ENCODE data around the gene CIDEA. TPM values are rescaled to one million over a fixed set of nuclear protein-coding genes. Genes with fewer than 3 reads are reported as not detected.

Gene CIDEA
- total and polyA plus RNA-seq, 2 donors (not counting 1 experiment from before 2014, with no cell fraction given) = 0.12 to 1.7 TPM

- Histone ChIP-seq H2AFZ (ENCODE audit: low read length) (peak overlapping the region; percentile 66), H3K9me3 (ENCODE audit: control insufficient read depth, insufficient read depth, low read depth, low read length) (no peaks in the 10 kb centered on the region), H3K4me2 (ENCODE audit: extremely low read depth, insufficient read depth, low read length) (peak overlapping the region; percentile 66), H3K4me3 (replicated peaks in 1 of 4; ENCODE audit: control extremely low read depth in 1 of 4, insufficient read depth in 1 of 4, low read depth in 3 of 4, low read length in 4 of 4) (peak overlapping the region; percentile 53 to 68 (median 60)), H3K27ac (ENCODE audit: insufficient read depth, low read length) (peak overlapping the region; percentile 57), H3K36me3 (ENCODE audit: control insufficient read depth, insufficient read depth, low read length) (no peaks in the 10 kb centered on the region), H3K4me1 (ENCODE audit: control insufficient read depth, extremely low read depth, insufficient read depth, low read length) (no peaks in the 10 kb centered on the region), H3K27me3 (ENCODE audit: control insufficient read depth, insufficient read depth, low read length) (no peaks in the 10 kb centered on the region), H3K79me2 (ENCODE audit: control insufficient read depth, insufficient read depth, low read length) (no peaks in the 10 kb centered on the region), H4K20me1 (ENCODE audit: control insufficient read depth, extremely low read depth, insufficient read depth, low read length) (no peaks in the 10 kb centered on the region), H3K9ac (ENCODE audit: insufficient read depth, low read length) (peak overlapping the region; percentile 72)
- peak; percentile 73 to 81 for DNase-seq (ENCODE audit: low read depth in 2 of 2)
- TF ChIP-seq EZH2 (IDR thresholded peaks at IDR 0.05; ENCODE audit: low read length, missing control alignments) (no peak), CTCF (conservative IDR thresholded peaks at IDR 0.05 in 1 of 2, IDR thresholded peaks at IDR 0.05 in 1 of 2; ENCODE audit: low read depth in 1 of 2, low read length in 2 of 2) (peak; percentile 59 to 69)
These were observed 17.4 kb downstream of the CIDEA start for GRCh38 chr18:12271376-12272235.

DNA sequence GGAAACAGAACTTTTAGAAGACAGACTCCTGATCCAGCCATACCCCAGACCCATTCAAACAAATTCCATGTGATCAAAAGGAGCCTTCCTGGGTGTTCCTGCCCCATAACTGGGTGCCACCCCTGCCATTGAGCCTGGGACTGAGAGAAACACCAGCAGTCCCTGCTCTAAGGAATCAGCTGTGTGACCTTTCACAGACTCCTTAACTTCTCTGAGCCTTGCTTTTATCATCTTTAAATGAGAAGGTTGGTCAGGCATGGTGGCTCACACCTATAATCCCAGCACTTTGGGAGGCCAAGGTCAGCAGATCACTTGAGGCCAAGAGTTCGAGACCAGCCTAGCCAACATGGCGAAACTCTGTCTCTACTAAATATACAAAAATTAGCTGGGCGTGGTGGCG is 20.6 kb downstream of the CIDEA start:
- Histone ChIP-seq H3K9ac (ENCODE audit: insufficient read depth, low read length) (no peak overlapping the region), H3K9me3 (ENCODE audit: control insufficient read depth, insufficient read depth, low read depth, low read length) (no peaks in the 10 kb centered on the region), H3K4me2 (ENCODE audit: extremely low read depth, insufficient read depth, low read length) (no peak overlapping the region), H3K4me1 (ENCODE audit: control insufficient read depth, extremely low read depth, insufficient read depth, low read length) (peaks cover 14% of the 10 kb centered on the region), H3K27me3 (ENCODE audit: control insufficient read depth, insufficient read depth, low read length) (no peaks in the 10 kb centered on the region), H3K79me2 (ENCODE audit: control insufficient read depth, insufficient read depth, low read length) (no peaks in the 10 kb centered on the region), H4K20me1 (ENCODE audit: control insufficient read depth, extremely low read depth, insufficient read depth, low read length) (no peaks in the 10 kb centered on the region), H3K27ac (ENCODE audit: insufficient read depth, low read length) (no peak overlapping the region), H2AFZ (ENCODE audit: low read length) (no peak overlapping the region), H3K36me3 (ENCODE audit: control insufficient read depth, insufficient read depth, low read length) (no peaks in the 10 kb centered on the region), H3K4me3 (replicated peaks in 1 of 4; ENCODE audit: control extremely low read depth in 1 of 4, insufficient read depth in 1 of 4, low read depth in 3 of 4, low read length in 4 of 4) (no peak overlapping the region)
- TF ChIP-seq EZH2 (IDR thresholded peaks at IDR 0.05; ENCODE audit: low read length, missing control alignments) (no peak), CTCF (conservative IDR thresholded peaks at IDR 0.05 in 1 of 2, IDR thresholded peaks at IDR 0.05 in 1 of 2; ENCODE audit: low read depth in 1 of 2, low read length in 2 of 2) (no peak)
- no peak for DNase-seq (ENCODE audit: low read depth in 2 of 2)

DNA sequence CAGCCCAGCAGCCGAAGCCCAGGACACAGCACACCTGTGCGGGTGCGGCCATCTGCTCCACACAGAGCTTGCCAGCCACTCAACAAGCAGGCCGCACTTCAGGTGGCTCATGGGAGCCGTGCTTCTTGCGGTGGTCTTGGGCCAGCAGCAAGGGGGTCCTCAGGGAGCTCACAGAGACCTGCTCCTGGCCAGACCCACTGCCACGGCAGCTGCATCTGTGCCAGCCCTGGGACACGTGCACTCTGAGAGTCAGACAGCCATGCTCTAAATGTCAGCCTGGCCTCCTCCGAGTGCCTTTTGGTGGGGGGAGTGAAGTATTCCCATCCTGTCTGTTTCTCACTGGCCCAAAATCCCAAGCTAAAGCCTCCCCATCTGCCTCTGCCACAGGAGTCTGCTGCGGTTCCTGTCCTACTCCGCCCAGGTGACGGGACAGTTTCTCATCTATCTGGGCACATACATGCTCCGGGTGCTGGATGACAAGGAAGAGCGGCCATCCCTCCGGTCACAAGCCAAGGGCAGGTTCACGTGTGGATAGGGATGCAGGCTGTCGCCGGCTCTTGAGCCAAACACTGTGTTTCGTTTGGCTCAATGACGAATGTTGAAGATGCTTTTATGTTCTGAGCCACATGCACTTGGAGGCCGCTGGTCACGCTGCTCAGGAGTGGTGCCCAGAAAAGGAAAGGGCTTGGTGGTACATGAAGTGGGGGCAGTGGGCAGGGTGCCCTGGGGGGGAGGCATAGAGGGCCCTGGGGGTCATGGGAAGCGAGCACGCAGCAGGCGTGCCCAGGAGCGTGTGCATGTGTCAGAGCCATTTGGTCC is 22.8 kb downstream of the CIDEA start:
- Histone ChIP-seq H3K9me3 (ENCODE audit: control insufficient read depth, insufficient read depth, low read depth, low read length) (no peaks in the 10 kb centered on the region), H4K20me1 (ENCODE audit: control insufficient read depth, extremely low read depth, insufficient read depth, low read length) (no peaks in the 10 kb centered on the region), H3K9ac (ENCODE audit: insufficient read depth, low read length) (no peak overlapping the region), H3K79me2 (ENCODE audit: control insufficient read depth, insufficient read depth, low read length) (no peaks in the 10 kb centered on the region), H3K4me3 (replicated peaks in 1 of 4; ENCODE audit: control extremely low read depth in 1 of 4, insufficient read depth in 1 of 4, low read depth in 3 of 4, low read length in 4 of 4) (no peak overlapping the region), H3K4me2 (ENCODE audit: extremely low read depth, insufficient read depth, low read length) (no peak overlapping the region), H3K27ac (ENCODE audit: insufficient read depth, low read length) (no peak overlapping the region), H3K27me3 (ENCODE audit: control insufficient read depth, insufficient read depth, low read length) (no peaks in the 10 kb centered on the region), H2AFZ (ENCODE audit: low read length) (no peak overlapping the region), H3K36me3 (ENCODE audit: control insufficient read depth, insufficient read depth, low read length) (no peaks in the 10 kb centered on the region), H3K4me1 (ENCODE audit: control insufficient read depth, extremely low read depth, insufficient read depth, low read length) (peaks cover 21% of the 10 kb centered on the region)
- no peak for DNase-seq (ENCODE audit: low read depth in 2 of 2)
- TF ChIP-seq EZH2 (IDR thresholded peaks at IDR 0.05; ENCODE audit: low read length, missing control alignments) (no peak), CTCF (conservative IDR thresholded peaks at IDR 0.05 in 1 of 2, IDR thresholded peaks at IDR 0.05 in 1 of 2; ENCODE audit: low read depth in 1 of 2, low read length in 2 of 2) (no peak)
